Ectodermal cell (in vitro differentiated cells): ENCODE measurements around the gene MTUS2. TPM values are rescaled to one million over a fixed set of nuclear protein-coding genes. Genes with fewer than 3 reads are reported as not detected.

ENCODE experiments used
- H3K27ac ChIP-seq: 2 replicates; pipeline ENCODE4 v1.7.0; 2013; ENCODE audit warnings: mild to moderate bottlenecking, low read depth, low read length; ENCODE audit not compliant: insufficient read depth, poor library complexity, severe bottlenecking
- H3K27me3 ChIP-seq: 2 replicates; pipeline ENCODE4 v1.7.0; 2013; ENCODE audit warnings: mild to moderate bottlenecking, low read length; ENCODE audit not compliant: insufficient read depth, control insufficient read depth, poor library complexity, severe bottlenecking
- H3K36me3 ChIP-seq: one replicate; pipeline ENCODE4 v1.7.0; 2013; ENCODE audit warnings: low read length; ENCODE audit not compliant: control insufficient read depth, insufficient read depth
- H3K4me1 ChIP-seq: one replicate; pipeline ENCODE4 v1.7.0; 2013; ENCODE audit warnings: low read length; ENCODE audit not compliant: control insufficient read depth, insufficient read depth
- H3K4me3 ChIP-seq: 2 replicates; pipeline ENCODE4 v1.7.0; 2013; ENCODE audit warnings: low read depth, low read length, control low read depth; ENCODE audit not compliant: insufficient read depth
- H3K9me3 ChIP-seq: 2 replicates; pipeline ENCODE4 v1.7.0; 2013; ENCODE audit warnings: mild to moderate bottlenecking, low read length, moderate library complexity; ENCODE audit not compliant: control insufficient read depth
- WGBS, 2 experiments: methylation state at CpG; one replicate each; pipeline ENCODE4 v1.1.7; 2013; ENCODE audit warnings: missing lambda C conversion rate in 2 of 2; 5-methylcytosine and 5-hydroxymethylcytosine counted together
- polyA plus RNA-seq, 4 experiments: library from polyadenylated mRNA; stranded (reverse); fragments of 50-300 nt; gene quantifications; one replicate each; pipeline ENCODE4 v1.2.3, GENCODE V29; 2013

Gene MTUS2
- polyA plus RNA-seq (2013, experiment 1 of 4) = 1.3 TPM
- 0.89 TPM for polyA plus RNA-seq (2013, experiment 2 of 4)
- polyA plus RNA-seq (2013, experiment 3 of 4) = 1.3 TPM
- 0.65 TPM for polyA plus RNA-seq (2013, experiment 4 of 4)

- Histone ChIP-seq H3K27ac (no peak within 1 kb of the TSS), H3K4me1 (peaks cover 4% of the 10 kb centered on the region), H3K9me3 (no peaks in the 10 kb centered on the region), H3K27me3 (peaks cover 55% of the 10 kb centered on the region), H3K4me3 (peak within 1 kb of the TSS; percentile 49), H3K36me3 (no peaks in the 10 kb centered on the region)
- 2% methylated on average over 88 to 89 of the region's 89 CpGs for WGBS, 2 experiments
Measured at GRCh38 chr13:28820099-28821051, at the start of gene MTUS2. MTUS2 (plus strand) TSS chr13:28820339.

- H3K9me3 ChIP-seq = no peaks in the 10 kb centered on the region
- 94 to 95% methylated on average over 48 of the region's 48 CpGs for WGBS, 2 experiments
- no peak overlapping the region for H3K27ac ChIP-seq
- no peaks in the 10 kb centered on the region for H3K36me3 ChIP-seq
- H3K4me1 ChIP-seq = no peaks in the 10 kb centered on the region
- H3K27me3 ChIP-seq = no peaks in the 10 kb centered on the region
- no peak overlapping the region for H3K4me3 ChIP-seq
Measured at GRCh38 chr13:28778308-28779215, 41.6 kb upstream of the MTUS2 start.

- Histone ChIP-seq H3K27me3 (no peaks in the 10 kb centered on the region), H3K9me3 (no peaks in the 10 kb centered on the region), H3K4me3 (no peak overlapping the region), H3K4me1 (no peaks in the 10 kb centered on the region), H3K27ac (no peak overlapping the region), H3K36me3 (no peaks in the 10 kb centered on the region)
- WGBS, 2 experiments = 83 to 86% methylated on average over 2 of the region's 2 CpGs
Measured at GRCh38 chr13:28792992-28793391, 27.1 kb upstream of the MTUS2 start.

GRCh38 chr13:28794396-28794795 lies 25.7 kb upstream of the MTUS2 start:
- no peak overlapping the region for H3K4me3 ChIP-seq
- H3K9me3 ChIP-seq = no peaks in the 10 kb centered on the region
- no peaks in the 10 kb centered on the region for H3K36me3 ChIP-seq
- H3K4me1 ChIP-seq = no peaks in the 10 kb centered on the region
- H3K27ac ChIP-seq = no peak overlapping the region
- H3K27me3 ChIP-seq = no peaks in the 10 kb centered on the region
- WGBS, 2 experiments = 73 to 76% methylated on average over 5 to 6 of the region's 6 CpGs

GRCh38 chr13:28796938-28797257 lies 23.2 kb upstream of the MTUS2 start:
- H3K4me3 ChIP-seq = no peak overlapping the region
- WGBS, 2 experiments = 90 to 93% methylated on average over 1 of the region's 1 CpG
- H3K27me3 ChIP-seq = no peaks in the 10 kb centered on the region
- no peaks in the 10 kb centered on the region for H3K9me3 ChIP-seq
- H3K4me1 ChIP-seq = no peaks in the 10 kb centered on the region
- H3K27ac ChIP-seq = no peak overlapping the region
- no peaks in the 10 kb centered on the region for H3K36me3 ChIP-seq

GRCh38 chr13:28805193-28805819 lies 14.8 kb upstream of the MTUS2 start:
- no peaks in the 10 kb centered on the region for H3K4me1 ChIP-seq
- H3K4me3 ChIP-seq = no peak overlapping the region
- no peak overlapping the region for H3K27ac ChIP-seq
- H3K9me3 ChIP-seq = no peaks in the 10 kb centered on the region
- H3K36me3 ChIP-seq = no peaks in the 10 kb centered on the region
- WGBS, 2 experiments = 53 to 62% methylated on average over 10 to 11 of the region's 11 CpGs
- H3K27me3 ChIP-seq = no peaks in the 10 kb centered on the region

- Histone ChIP-seq H3K4me3 (no peak overlapping the region), H3K9me3 (no peaks in the 10 kb centered on the region), H3K27me3 (peaks cover 46% of the 10 kb centered on the region), H3K36me3 (no peaks in the 10 kb centered on the region), H3K27ac (no peak overlapping the region), H3K4me1 (peaks cover 4% of the 10 kb centered on the region)
- 61 to 76% methylated on average over 2 of the region's 2 CpGs for WGBS, 2 experiments
Measured at GRCh38 chr13:28817204-28817603, 2.9 kb upstream of the MTUS2 start.

- H3K4me3 ChIP-seq = peak overlapping the region; percentile 38
- H3K4me1 ChIP-seq = peaks cover 4% of the 10 kb centered on the region
- H3K9me3 ChIP-seq = no peaks in the 10 kb centered on the region
- WGBS, 2 experiments = 14% methylated on average over 29 of the region's 29 CpGs
- H3K27ac ChIP-seq = no peak overlapping the region
- no peaks in the 10 kb centered on the region for H3K36me3 ChIP-seq
- H3K27me3 ChIP-seq = peaks cover 55% of the 10 kb centered on the region
Measured at GRCh38 chr13:28819046-28819730, 951 bp upstream of the MTUS2 start.

- H3K4me1 ChIP-seq = peaks cover 4% of the 10 kb centered on the region
- no peak overlapping the region for H3K27ac ChIP-seq
- H3K4me3 ChIP-seq = peak overlapping the region; percentile 38
- H3K36me3 ChIP-seq = no peaks in the 10 kb centered on the region
- no peaks in the 10 kb centered on the region for H3K9me3 ChIP-seq
- 0% methylated on average over 54 to 55 of the region's 55 CpGs for WGBS, 2 experiments
- H3K27me3 ChIP-seq = peaks cover 55% of the 10 kb centered on the region
Measured at GRCh38 chr13:28819735-28820098, 422 bp upstream of the MTUS2 start.
